GM18951 (cell line): ENCODE results near the gene TAL1.

Experiments used
- POLR2A ChIP-seq: IDR thresholded peaks from 4 replicates; pipeline ENCODE4 v1.6.1; 2011; ENCODE audit warnings: mild to moderate bottlenecking; ENCODE audit not compliant: insufficient read length, insufficient read depth; ENCODE audit errors: extremely low read depth
- in situ Hi-C: fragments of 300-500 bp; cut with MboI; formaldehyde crosslinking; loops from one replicate; pipeline ENCODE4 v1.12.0; 2022; ENCODE audit warnings: low sequenced_read_pairs, mixed read lengths, inconsistent platforms; ENCODE audit not compliant: unreplicated experiment

Gene TAL1

DNA sequence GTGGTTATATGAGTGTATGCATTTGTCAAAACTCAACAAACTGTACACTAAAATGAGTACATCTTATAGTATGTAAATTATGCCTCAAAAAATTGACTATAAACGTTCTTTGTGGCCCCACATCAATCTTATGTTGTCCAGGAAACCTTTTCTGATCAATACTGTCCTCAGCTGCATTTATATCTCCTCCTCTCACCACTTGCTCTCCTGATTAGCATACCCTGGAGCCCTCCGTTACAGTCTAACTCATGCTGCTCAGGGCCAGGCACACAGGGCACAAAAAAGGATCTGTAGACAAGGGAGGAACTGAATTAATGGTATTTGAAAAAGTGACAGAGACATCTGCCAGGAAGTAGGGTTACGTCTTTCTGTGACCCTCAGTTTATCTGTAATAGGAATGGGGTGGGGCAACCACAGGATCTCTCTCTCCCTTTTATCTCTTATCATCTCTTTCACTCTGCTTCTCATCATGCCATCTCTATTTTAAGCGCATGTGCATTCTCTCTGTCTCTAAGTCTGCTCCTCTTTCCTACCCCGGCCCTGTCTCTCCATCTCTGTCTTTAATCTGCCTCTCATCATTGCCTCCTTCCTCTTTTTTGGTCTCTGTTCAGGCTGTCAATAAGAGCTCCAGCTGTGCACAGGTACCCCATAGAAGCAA lies 7.0 kb upstream of the TAL1 start:
- TF ChIP-seq POLR2A = no peak

DNA sequence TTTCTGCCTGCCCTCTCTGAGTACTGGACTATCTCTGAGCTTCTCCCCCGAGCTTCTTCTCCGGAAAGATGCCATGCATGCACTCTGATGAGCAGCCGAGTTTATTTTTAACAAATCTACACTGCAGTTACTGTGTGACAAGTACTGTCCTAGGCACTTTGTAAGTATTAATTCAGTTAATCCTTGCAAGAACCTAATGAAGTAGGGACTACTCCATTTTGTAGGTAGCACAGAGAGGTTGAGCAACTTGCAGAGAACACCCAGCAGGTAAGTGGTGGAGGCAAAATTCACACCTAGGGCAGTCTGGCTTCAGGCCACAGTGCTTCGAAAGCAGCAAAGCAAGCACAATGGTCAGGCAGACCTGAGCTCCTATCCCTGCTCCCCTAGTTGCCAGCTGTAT lies 3.8 kb upstream of the TAL1 start:
- no peak for TF ChIP-seq POLR2A
- in situ Hi-C loops = no loop called here

More for the DNA sequence above, 7.0 kb upstream of the TAL1 start:
- in situ Hi-C loops = no loop called here

DNA sequence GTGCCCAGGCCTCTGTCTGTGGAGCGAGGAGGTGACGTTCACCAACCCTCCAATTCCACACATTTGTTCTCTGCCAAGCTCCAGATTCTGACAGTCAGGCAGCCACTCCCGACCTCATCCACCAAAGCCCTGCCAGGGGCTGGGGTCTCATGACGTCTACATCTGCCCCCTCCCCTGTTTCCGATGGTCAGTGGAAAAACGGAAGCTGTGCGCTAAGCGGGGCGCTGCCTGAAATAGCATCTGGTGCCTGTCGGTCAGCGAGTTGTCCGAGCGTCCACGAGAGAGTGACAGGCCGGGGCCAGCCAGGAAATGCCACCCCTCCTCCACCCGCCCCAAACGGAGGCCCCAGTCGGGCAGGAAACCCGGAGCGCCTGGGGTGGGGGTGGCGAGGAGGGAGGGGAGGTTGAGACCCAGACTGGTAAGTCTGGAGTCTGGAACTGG lies 3.2 kb upstream of the TAL1 start:
- in situ Hi-C loops = no loop called here

GRCh38 chr1:47233186-47233585 lies 1.2 kb upstream of the TAL1 start:
- in situ Hi-C loops = no loop called here
- TF ChIP-seq POLR2A = no peak

More for the DNA sequence above, 3.2 kb upstream of the TAL1 start:
- no peak for TF ChIP-seq POLR2A

GRCh38 chr1:47231301-47232186 lies 481 bp downstream of the TAL1 start:
- TF ChIP-seq POLR2A = no peak
- in situ Hi-C loops = no loop called here

- in situ Hi-C loops = no loop called here
- TF ChIP-seq POLR2A = no peak
These were observed 1.2 kb downstream of the TAL1 start for GRCh38 chr1:47230692-47231300.

GRCh38 chr1:47229886-47230691 lies 1.9 kb downstream of the TAL1 start:
- TF ChIP-seq POLR2A = no peak

GRCh38 chr1:47229031-47229885 lies 2.8 kb downstream of the TAL1 start:
- in situ Hi-C loops = no loop called here

More at GRCh38 chr1:47229886-47230691, 1.9 kb downstream of the TAL1 start:
- in situ Hi-C loops = no loop called here

DNA sequence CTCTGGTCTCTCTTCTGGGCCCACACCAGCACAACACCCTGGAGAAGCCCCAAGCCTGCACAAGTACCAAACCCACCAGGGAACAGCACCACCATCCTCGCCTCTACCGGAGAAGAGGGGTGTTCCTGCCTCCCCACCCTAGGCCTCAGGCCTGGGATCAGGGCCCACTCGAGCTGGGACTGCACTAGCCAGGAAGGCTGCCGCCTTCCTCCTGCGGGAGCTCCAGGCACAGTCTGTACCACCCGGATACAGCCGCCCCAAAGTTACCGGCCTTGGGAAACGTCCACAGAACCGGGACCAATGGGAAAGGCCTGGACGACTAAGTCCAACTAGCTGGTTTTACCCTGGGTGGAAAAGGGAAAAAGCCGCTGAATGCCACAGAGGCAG lies 3.4 kb downstream of the TAL1 start:
- in situ Hi-C loops = no loop called here
- TF ChIP-seq POLR2A = no peak

More at GRCh38 chr1:47229031-47229885, 2.8 kb downstream of the TAL1 start:
- no peak for TF ChIP-seq POLR2A

DNA sequence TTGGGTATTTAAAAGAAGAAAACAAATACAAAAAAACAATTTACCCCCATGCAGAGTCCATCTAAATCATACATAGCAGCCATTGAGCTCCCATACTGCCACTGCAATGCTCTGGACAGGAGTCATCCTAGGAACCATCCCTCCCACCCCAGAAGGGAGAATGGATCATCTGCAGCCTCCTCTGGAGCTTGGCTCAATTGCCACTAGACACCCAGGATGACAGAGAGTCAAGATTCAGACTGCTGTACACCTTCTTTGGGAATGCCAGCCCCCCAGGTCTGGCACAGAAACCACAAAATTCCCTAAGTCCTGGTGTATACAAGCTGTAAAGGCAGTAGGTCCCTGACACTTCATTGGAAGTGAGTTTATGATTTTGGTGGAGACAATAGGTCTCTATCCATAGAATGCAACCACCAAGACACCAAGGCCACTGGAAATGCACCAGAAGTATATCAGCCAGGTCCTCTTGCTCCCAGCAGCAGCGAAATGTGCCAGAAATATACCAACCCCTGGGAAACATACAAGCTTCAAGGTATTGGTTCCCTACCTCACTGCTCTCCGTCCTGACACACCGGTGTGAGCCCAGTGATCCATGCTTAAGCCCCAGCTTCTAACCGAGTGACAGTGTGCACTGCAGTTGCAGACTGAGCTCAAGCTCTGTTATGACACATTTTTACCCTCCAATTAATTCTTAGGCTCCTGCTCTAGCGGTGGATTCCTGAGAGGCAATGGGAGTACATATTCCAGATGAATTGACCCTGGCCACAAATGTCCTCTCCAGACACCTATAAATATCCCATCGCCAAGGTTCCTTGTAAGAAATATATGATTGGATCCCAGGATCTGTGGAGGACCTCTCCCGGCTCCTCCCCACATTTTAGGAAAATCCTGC lies 4.4 kb downstream of the TAL1 start:
- no peak for TF ChIP-seq POLR2A
- in situ Hi-C loops = no loop called here

GRCh38 chr1:47226839-47227215 lies 5.2 kb downstream of the TAL1 start:
- no peak for TF ChIP-seq POLR2A
- in situ Hi-C loops = no loop called here
